Measurements from ENCODE around the gene RAB7A. TPM values are rescaled to one million over a fixed set of nuclear protein-coding genes. Genes with fewer than 3 reads are reported as not detected.

RAB7A gene
- polyA plus RNA-seq, 2 of the 4 experiments (the other 2 are of a cell fraction): 137 to 160 TPM

GRCh38 chr3:128761392-128761791, 35.4 kb downstream of the RAB7A start (continued):
- TF ChIP-seq, protein P1, sequence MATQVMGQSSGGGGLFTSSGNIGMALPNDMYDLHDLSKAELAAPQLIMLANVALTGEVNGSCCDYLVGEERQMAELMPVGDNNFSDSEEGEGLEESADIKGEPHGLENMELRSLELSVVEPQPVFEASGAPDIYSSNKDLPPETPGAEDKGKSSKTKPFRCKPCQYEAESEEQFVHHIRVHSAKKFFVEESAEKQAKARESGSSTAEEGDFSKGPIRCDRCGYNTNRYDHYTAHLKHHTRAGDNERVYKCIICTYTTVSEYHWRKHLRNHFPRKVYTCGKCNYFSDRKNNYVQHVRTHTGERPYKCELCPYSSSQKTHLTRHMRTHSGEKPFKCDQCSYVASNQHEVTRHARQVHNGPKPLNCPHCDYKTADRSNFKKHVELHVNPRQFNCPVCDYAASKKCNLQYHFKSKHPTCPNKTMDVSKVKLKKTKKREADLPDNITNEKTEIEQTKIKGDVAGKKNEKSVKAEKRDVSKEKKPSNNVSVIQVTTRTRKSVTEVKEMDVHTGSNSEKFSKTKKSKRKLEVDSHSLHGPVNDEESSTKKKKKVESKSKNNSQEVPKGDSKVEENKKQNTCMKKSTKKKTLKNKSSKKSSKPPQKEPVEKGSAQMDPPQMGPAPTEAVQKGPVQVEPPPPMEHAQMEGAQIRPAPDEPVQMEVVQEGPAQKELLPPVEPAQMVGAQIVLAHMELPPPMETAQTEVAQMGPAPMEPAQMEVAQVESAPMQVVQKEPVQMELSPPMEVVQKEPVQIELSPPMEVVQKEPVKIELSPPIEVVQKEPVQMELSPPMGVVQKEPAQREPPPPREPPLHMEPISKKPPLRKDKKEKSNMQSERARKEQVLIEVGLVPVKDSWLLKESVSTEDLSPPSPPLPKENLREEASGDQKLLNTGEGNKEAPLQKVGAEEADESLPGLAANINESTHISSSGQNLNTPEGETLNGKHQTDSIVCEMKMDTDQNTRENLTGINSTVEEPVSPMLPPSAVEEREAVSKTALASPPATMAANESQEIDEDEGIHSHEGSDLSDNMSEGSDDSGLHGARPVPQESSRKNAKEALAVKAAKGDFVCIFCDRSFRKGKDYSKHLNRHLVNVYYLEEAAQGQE (IDR thresholded peaks at IDR 0.05): no peak
- TF ChIP-seq HOXA7 (CRISPR knock-in tag; IDR thresholded peaks at IDR 0.05): no peak

- 95% methylated on average over 5 of the region's 5 CpGs for WGBS (ENCODE audit: missing lambda C conversion rate)
- Histone ChIP-seq H3K9me3 (no peaks in the 10 kb centered on the region), H3K4me3 (no peak overlapping the region), H3K27ac (no peak overlapping the region), H3K4me2 (no peak overlapping the region), H3K4me1 (no peaks in the 10 kb centered on the region)
- DNase-seq (ENCODE audit: low read depth in 1 of 2, low spot score in 1 of 2) (no peak), ATAC-seq (no peak), FAIRE-seq (no peak)
- ChIA-PET POLR2A (no interaction called here), CTCF (interaction anchor here (0.7 kb wide), 1 partner anchor 202 kb away, joined by 3 read pairs; no protein-coding TSS in a partner anchor)
- TF ChIP-seq HEYL (CRISPR knock-in tag; IDR thresholded peaks at IDR 0.05) (no peak), CBX2 (IDR thresholded peaks at IDR 0.05; ENCODE audit: borderline replicate concordance, low read depth) (no peak), HOXB13 (CRISPR knock-in tag; IDR thresholded peaks at IDR 0.05; ENCODE audit: low read depth) (no peak), HDAC2 (IDR thresholded peaks at IDR 0.05) (no peak), EP300 (IDR thresholded peaks at IDR 0.05) (no peak), SREBF2 (IDR thresholded peaks at IDR 0.05) (no peak), ATOH8 (CRISPR knock-in tag; IDR thresholded peaks at IDR 0.05; ENCODE audit: low read depth) (no peak)
Measured at GRCh38 chr3:128763967-128764366, 38.0 kb downstream of the RAB7A start.

DNA sequence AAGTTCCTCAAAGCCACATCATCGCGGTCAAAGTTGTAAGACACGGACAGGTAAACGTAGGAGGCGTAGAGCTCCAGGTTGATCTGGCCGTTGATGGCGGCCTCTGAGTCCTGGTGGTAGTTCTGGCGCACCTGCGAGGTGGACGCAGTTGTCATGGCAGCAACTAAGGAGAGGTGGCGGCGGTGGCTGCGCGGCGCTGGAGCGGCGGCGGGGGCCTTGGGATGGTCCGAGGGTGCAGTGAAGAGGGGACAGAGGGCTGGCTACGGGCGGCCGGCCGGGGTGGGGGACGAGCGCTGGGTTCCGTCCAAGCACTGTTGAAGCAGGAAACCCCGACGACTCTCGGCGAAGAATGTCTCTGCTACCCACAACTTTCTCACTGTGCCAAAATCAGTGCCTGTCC, 38.9 kb downstream of the RAB7A start:
- no peak overlapping the region for H3K27ac ChIP-seq
- CTCF ChIA-PET: no interaction called here
- ATAC-seq (no peak), FAIRE-seq (no peak), DNase-seq (ENCODE audit: low read depth in 1 of 2, low spot score in 1 of 2) (no peak)
- WGBS (ENCODE audit: missing lambda C conversion rate): 94% methylated on average over 25 of the region's 30 CpGs
- no peak overlapping the region for H3K4me3 ChIP-seq
- POLR2A ChIA-PET: no interaction called here
- no peaks in the 10 kb centered on the region for H3K9me3 ChIP-seq
- H3K4me2 ChIP-seq: no peak overlapping the region
- no peak for TF ChIP-seq ELK1 (IDR thresholded peaks at IDR 0.05; ENCODE audit: low read depth, low read length)
- TF ChIP-seq ZNF302 (CRISPR knock-in tag; IDR thresholded peaks at IDR 0.05): no peak
- no peak for TF ChIP-seq MYC (IDR thresholded peaks at IDR 0.05; ENCODE audit: borderline replicate concordance, low read length)
- no peak for TF ChIP-seq KDM1A (IDR thresholded peaks at IDR 0.05; ENCODE audit: low read depth)
- TF ChIP-seq EP300 (IDR thresholded peaks at IDR 0.05): no peak
- no peak for TF ChIP-seq MAFK (IDR thresholded peaks at IDR 0.05; ENCODE audit: partially characterized antibody)
- TF ChIP-seq HOXB13 (CRISPR knock-in tag; IDR thresholded peaks at IDR 0.05; ENCODE audit: low read depth): no peak
- no peak for TF ChIP-seq GATA3 (IDR thresholded peaks at IDR 0.05; ENCODE audit: borderline replicate concordance)
- no peak for TF ChIP-seq JUNB (IDR thresholded peaks at IDR 0.05)
- TF ChIP-seq, protein P2, sequence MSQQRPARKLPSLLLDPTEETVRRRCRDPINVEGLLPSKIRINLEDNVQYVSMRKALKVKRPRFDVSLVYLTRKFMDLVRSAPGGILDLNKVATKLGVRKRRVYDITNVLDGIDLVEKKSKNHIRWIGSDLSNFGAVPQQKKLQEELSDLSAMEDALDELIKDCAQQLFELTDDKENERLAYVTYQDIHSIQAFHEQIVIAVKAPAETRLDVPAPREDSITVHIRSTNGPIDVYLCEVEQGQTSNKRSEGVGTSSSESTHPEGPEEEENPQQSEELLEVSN (IDR thresholded peaks at IDR 0.05; ENCODE audit: borderline replicate concordance, low read depth): no peak
- TF ChIP-seq, protein P3, sequence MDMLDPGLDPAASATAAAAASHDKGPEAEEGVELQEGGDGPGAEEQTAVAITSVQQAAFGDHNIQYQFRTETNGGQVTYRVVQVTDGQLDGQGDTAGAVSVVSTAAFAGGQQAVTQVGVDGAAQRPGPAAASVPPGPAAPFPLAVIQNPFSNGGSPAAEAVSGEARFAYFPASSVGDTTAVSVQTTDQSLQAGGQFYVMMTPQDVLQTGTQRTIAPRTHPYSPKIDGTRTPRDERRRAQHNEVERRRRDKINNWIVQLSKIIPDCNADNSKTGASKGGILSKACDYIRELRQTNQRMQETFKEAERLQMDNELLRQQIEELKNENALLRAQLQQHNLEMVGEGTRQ (IDR thresholded peaks at IDR 0.05): no peak
- TF ChIP-seq, protein P4, sequence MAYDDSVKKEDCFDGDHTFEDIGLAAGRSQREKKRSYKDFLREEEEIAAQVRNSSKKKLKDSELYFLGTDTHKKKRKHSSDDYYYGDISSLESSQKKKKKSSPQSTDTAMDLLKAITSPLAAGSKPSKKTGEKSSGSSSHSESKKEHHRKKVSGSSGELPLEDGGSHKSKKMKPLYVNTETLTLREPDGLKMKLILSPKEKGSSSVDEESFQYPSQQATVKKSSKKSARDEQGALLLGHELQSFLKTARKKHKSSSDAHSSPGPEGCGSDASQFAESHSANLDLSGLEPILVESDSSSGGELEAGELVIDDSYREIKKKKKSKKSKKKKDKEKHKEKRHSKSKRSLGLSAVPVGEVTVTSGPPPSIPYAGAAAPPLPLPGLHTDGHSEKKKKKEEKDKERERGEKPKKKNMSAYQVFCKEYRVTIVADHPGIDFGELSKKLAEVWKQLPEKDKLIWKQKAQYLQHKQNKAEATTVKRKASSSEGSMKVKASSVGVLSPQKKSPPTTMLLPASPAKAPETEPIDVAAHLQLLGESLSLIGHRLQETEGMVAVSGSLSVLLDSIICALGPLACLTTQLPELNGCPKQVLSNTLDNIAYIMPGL (CRISPR knock-in tag; IDR thresholded peaks at IDR 0.05; ENCODE audit: borderline replicate concordance): no peak
- TF ChIP-seq, protein P1 (IDR thresholded peaks at IDR 0.05): no peak
- TF ChIP-seq CHD4 (IDR thresholded peaks at IDR 0.05; ENCODE audit: borderline replicate concordance): no peak
- no peak for TF ChIP-seq NFE2L2 (conservative IDR thresholded peaks at IDR 0.05; ENCODE audit: low read length)
- H3K4me1 ChIP-seq: no peaks in the 10 kb centered on the region
